Activated B cell treated with CpG ODN at 0.5 μM for 24 hours (primary cell): ENCODE measurements around the gene OR5AU1. TPM values are rescaled to one million over a fixed set of nuclear protein-coding genes. Genes with fewer than 3 reads are reported as not detected.

Experiments
- ATAC-seq: fragments of 200-7000 bp; cut with Tn5 transposase; one replicate; pipeline ENCODE4 v1.10.0; 2021; ENCODE audit warnings: low read depth, mild to moderate bottlenecking, moderate library complexity
- CTCF ChIA-PET: fragments of 350-600 bp; sonication (Branson Sonifier 250); formaldehyde crosslinking; loops from one replicate; lab custom pipeline; 2021; ENCODE audit warnings: antibody characterized with exemption; lab: Charles Lee
- POLR2A ChIA-PET: fragments of 350-600 bp; sonication (Branson Sonifier 250); formaldehyde crosslinking; loops from one replicate; lab custom pipeline; 2021; ENCODE audit warnings: antibody characterized with exemption; lab: Charles Lee
- DNase-seq: peaks from one replicate; pipeline ENCODE4 v3.0.0; 2022
- H3K27ac Mint-ChIP-seq: one replicate; pipeline ENCODE4 v1.8.0; 2020; ENCODE audit warnings: mixed read lengths
- H3K27me3 Mint-ChIP-seq: one replicate; pipeline ENCODE4 v1.8.0; 2021; ENCODE audit warnings: mixed read lengths
- H3K36me3 Mint-ChIP-seq: one replicate; pipeline ENCODE4 v1.8.0; 2021; ENCODE audit warnings: low read depth, mixed read lengths
- H3K4me1 Mint-ChIP-seq: one replicate; pipeline ENCODE4 v1.8.0; 2021; ENCODE audit warnings: mixed read lengths
- H3K4me3 Mint-ChIP-seq: one replicate; pipeline ENCODE4 v1.8.0; 2020; ENCODE audit warnings: mild to moderate bottlenecking, mixed read lengths
- H3K9me3 Mint-ChIP-seq: one replicate; pipeline ENCODE4 v1.8.0; 2020; ENCODE audit warnings: mixed read lengths
- intact Hi-C: fragments of 100-400 bp; cut with micrococcal nuclease; formaldehyde crosslinking; loops from one replicate; pipeline ENCODE4 v1.15.1; 2024
- total RNA-seq: library from RNA; stranded (reverse); gene quantifications from 2 replicates; pipeline ENCODE4 v1.2.3, GENCODE V29; 2022
- TF ChIP-seq, protein P1 (sequence below): fragments of 200-600 bp; IDR thresholded peaks from one replicate; pipeline ENCODE4 v1.8.0; 2022; ENCODE audit warnings: antibody characterized with exemption, mild to moderate bottlenecking

OR5AU1 gene
- total RNA-seq, 1 donor from 2014 or later, result not detected

DNA sequence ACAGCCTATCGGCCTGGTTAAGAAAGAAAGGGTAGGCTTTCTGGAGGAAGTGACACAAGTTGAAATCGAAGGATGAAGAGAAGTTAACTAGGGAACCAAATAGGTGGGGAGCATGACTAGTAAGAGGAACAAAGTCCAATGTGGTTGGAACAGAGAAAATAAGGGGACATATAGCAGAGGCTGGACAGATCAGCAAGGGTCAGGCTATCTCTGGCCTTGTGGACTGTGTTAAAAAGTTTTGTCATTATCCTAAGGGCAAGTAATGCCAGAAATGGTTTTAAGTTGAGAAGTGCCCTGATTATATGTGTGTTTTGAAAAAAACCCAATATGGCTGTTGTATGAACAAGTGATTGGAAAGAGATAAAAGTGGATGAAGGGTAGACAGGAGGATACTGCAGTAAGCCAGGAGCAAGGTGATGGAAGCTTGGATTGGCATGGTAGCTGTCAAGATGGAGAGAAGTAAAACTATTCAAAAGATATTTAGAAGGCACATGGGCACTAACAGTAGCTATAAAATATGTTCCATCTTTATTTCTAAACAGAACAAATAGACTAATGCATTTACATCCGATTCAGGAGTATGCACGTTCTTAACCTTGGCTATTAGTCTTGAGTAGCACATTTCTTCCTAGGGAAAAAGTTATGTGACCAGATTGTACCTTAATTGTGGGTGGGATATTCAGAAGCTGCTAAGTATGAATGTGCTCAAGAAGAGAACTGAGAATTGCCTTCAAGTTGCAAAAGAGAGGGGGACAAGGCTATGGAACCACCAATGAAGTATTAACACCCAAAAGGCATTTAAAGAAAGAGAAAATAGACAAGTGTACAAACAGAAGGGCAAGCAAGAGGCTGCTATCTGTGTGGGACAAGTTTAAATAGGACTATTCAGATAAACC lies 46.8 kb upstream of the OR5AU1 start:
- H3K27ac Mint-ChIP-seq, result peak overlapping the region; percentile 35
- peaks cover 6% of the 10 kb centered on the region for H3K4me1 Mint-ChIP-seq
- H3K4me3 Mint-ChIP-seq, result no peak overlapping the region
- ChIA-PET CTCF (no interaction called here), POLR2A (interaction anchor here (0.7 kb wide), 1 partner anchor 12 kb away, joined by 3 read pairs; no protein-coding TSS in a partner anchor)
- DNase-seq (no peak), ATAC-seq (no peak)
- no peaks in the 10 kb centered on the region for H3K9me3 Mint-ChIP-seq
- intact Hi-C loops, result no loop called here
- TF ChIP-seq, protein P1, sequence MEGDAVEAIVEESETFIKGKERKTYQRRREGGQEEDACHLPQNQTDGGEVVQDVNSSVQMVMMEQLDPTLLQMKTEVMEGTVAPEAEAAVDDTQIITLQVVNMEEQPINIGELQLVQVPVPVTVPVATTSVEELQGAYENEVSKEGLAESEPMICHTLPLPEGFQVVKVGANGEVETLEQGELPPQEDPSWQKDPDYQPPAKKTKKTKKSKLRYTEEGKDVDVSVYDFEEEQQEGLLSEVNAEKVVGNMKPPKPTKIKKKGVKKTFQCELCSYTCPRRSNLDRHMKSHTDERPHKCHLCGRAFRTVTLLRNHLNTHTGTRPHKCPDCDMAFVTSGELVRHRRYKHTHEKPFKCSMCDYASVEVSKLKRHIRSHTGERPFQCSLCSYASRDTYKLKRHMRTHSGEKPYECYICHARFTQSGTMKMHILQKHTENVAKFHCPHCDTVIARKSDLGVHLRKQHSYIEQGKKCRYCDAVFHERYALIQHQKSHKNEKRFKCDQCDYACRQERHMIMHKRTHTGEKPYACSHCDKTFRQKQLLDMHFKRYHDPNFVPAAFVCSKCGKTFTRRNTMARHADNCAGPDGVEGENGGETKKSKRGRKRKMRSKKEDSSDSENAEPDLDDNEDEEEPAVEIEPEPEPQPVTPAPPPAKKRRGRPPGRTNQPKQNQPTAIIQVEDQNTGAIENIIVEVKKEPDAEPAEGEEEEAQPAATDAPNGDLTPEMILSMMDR, result no peak
- H3K27me3 Mint-ChIP-seq, result no peaks in the 10 kb centered on the region
- peaks cover 38% of the 10 kb centered on the region for H3K36me3 Mint-ChIP-seq

DNA sequence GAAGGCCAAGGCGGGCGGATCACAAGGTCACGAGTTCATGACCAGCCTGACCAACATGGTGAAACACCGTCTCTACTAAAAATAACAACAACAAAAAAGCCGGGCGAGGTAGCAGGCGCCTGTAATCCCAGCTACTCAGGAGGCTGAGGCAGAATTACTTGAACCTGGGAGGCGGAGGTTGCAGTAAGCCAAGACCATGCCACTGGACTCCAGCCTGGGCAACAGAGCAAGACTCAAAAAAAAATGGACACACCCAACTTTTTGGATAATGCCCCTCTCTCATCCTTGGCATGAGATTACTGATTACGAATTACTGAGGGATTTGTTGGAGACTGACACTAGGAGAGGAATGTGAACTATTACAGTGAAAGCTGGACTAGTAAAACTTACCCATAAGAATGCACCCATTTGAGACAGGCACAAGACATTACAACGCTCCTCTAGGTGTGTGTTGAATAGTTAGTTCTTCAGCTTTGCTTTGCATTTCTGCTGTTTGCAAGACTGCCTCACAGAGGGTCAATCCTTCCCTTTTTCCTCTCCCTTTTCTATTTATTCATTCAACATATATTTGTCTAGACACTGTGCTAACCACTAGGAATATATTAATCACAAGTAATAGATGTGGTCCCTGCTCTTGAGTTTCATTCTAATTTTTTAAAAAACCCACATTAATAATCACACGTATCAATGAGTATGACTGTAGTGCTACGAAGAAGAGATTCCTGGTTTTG lies 46.0 kb upstream of the OR5AU1 start:
- DNase-seq (no peak), ATAC-seq (peak; percentile 18)
- TF ChIP-seq, protein P1, result no peak
- intact Hi-C loops, result no loop called here
- CTCF ChIA-PET, result no interaction called here
- peak overlapping the region; percentile 35 for H3K27ac Mint-ChIP-seq
- H3K9me3 Mint-ChIP-seq, result no peaks in the 10 kb centered on the region
- peaks cover 30% of the 10 kb centered on the region for H3K36me3 Mint-ChIP-seq
- H3K4me3 Mint-ChIP-seq, result no peak overlapping the region
- POLR2A ChIA-PET, result interaction anchor here (0.6 to 0.7 kb wide), 2 partner anchors 12 to 292 kb away, joined by 3 to 7 read pairs; no protein-coding TSS in a partner anchor
- H3K27me3 Mint-ChIP-seq, result no peaks in the 10 kb centered on the region
- H3K4me1 Mint-ChIP-seq, result no peaks in the 10 kb centered on the region

GRCh38 chr14:21200752-21201461 lies 45.0 kb upstream of the OR5AU1 start:
- no peak overlapping the region for H3K27ac Mint-ChIP-seq
- intact Hi-C loops, result no loop called here
- no peaks in the 10 kb centered on the region for H3K4me1 Mint-ChIP-seq
- H3K4me3 Mint-ChIP-seq, result no peak overlapping the region
- CTCF ChIA-PET, result no interaction called here
- ATAC-seq, result no peak
- peaks cover 20% of the 10 kb centered on the region for H3K36me3 Mint-ChIP-seq
- H3K9me3 Mint-ChIP-seq, result no peaks in the 10 kb centered on the region
- TF ChIP-seq, protein P1, result no peak
- POLR2A ChIA-PET, result interaction anchor here (0.6 kb wide), 1 partner anchor 26 kb away, joined by 3 read pairs; no protein-coding TSS in a partner anchor
- H3K27me3 Mint-ChIP-seq, result no peaks in the 10 kb centered on the region
- no peak for DNase-seq

- DNase-seq, result no peak
- Mint-ChIP-seq H3K27me3 (no peaks in the 10 kb centered on the region), H3K27ac (peak overlapping the region; percentile 41), H3K36me3 (peaks cover 11% of the 10 kb centered on the region), H3K4me1 (no peaks in the 10 kb centered on the region), H3K4me3 (no peak overlapping the region), H3K9me3 (no peaks in the 10 kb centered on the region)
- ATAC-seq, result no peak
- ChIA-PET CTCF (no interaction called here), POLR2A (no interaction called here)
- TF ChIP-seq, protein P1, result no peak
- intact Hi-C loops, result no loop called here
Observed at GRCh38 chr14:21199611-21200560, 44.0 kb upstream of the OR5AU1 start.
